Measurements from ENCODE around the gene SIK2. TPM values are rescaled to one million over a fixed set of nuclear protein-coding genes. Genes with fewer than 3 reads are reported as not detected.

The SIK2 gene
- total and polyA plus RNA-seq, 2 experiments from 2014 or later, result 1.5 to 14.2 TPM

- TF ChIP-seq, protein P1, sequence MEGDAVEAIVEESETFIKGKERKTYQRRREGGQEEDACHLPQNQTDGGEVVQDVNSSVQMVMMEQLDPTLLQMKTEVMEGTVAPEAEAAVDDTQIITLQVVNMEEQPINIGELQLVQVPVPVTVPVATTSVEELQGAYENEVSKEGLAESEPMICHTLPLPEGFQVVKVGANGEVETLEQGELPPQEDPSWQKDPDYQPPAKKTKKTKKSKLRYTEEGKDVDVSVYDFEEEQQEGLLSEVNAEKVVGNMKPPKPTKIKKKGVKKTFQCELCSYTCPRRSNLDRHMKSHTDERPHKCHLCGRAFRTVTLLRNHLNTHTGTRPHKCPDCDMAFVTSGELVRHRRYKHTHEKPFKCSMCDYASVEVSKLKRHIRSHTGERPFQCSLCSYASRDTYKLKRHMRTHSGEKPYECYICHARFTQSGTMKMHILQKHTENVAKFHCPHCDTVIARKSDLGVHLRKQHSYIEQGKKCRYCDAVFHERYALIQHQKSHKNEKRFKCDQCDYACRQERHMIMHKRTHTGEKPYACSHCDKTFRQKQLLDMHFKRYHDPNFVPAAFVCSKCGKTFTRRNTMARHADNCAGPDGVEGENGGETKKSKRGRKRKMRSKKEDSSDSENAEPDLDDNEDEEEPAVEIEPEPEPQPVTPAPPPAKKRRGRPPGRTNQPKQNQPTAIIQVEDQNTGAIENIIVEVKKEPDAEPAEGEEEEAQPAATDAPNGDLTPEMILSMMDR (IDR thresholded peaks at IDR 0.05; ENCODE audit: low read depth, low read length), result no peak
- H3K4me1 ChIP-seq (ENCODE audit: low read depth), result no peaks in the 10 kb centered on the region
- no peak overlapping the region for H3K27ac ChIP-seq
- no peaks in the 10 kb centered on the region for H3K27me3 ChIP-seq
- H3K4me3 ChIP-seq, result no peak overlapping the region
- DNase-seq (ENCODE audit: low read depth in 1 of 2, low spot score in 1 of 2), result no peak
- peaks cover 21% of the 10 kb centered on the region for H3K36me3 ChIP-seq
- no peaks in the 10 kb centered on the region for H3K9me3 ChIP-seq (ENCODE audit: low read depth)
These were observed 21.3 kb downstream of the SIK2 start for GRCh38 chr11:111623527-111624030.

DNA sequence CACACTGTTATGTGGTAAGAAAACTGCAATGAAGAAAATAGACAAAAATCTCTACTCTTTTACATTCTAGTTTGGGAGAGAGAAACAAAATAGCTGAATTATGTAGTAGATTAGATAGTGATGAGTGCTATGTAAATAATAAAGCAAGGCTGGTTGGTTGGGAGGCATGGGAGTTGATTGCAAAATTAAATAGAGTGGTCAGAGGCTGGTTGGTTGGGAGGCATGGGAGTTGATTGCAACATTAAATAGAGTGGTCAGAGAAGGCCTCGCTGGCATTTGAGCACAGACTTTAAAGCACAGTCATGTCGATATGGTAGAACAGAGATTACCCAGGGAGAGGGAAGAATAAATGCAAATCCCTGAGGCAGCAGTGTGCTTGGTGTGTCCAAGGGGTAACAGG is 22.4 kb downstream of the SIK2 start:
- peak in 1 of 2 donors; percentile 82 for DNase-seq (ENCODE audit: low read depth in 1 of 2, low spot score in 1 of 2)
- H3K36me3 ChIP-seq, result peaks cover 21% of the 10 kb centered on the region
- H3K27ac ChIP-seq, result no peak overlapping the region
- no peaks in the 10 kb centered on the region for H3K27me3 ChIP-seq
- TF ChIP-seq, protein P1 (IDR thresholded peaks at IDR 0.05; ENCODE audit: low read depth, low read length), result no peak
- H3K4me3 ChIP-seq, result no peak overlapping the region
- no peaks in the 10 kb centered on the region for H3K9me3 ChIP-seq (ENCODE audit: low read depth)
- H3K4me1 ChIP-seq (ENCODE audit: low read depth), result no peaks in the 10 kb centered on the region

- TF ChIP-seq, protein P1 (IDR thresholded peaks at IDR 0.05; ENCODE audit: low read depth, low read length), result no peak
- no peak overlapping the region for H3K4me3 ChIP-seq
- H3K27ac ChIP-seq, result no peak overlapping the region
- DNase-seq (ENCODE audit: low read depth in 1 of 2, low spot score in 1 of 2), result peak in 1 of 2 donors; percentile 28
- H3K27me3 ChIP-seq, result no peaks in the 10 kb centered on the region
- peaks cover under 1% of the 10 kb centered on the region for H3K4me1 ChIP-seq (ENCODE audit: low read depth)
- no peaks in the 10 kb centered on the region for H3K9me3 ChIP-seq (ENCODE audit: low read depth)
- peaks cover 7% of the 10 kb centered on the region for H3K36me3 ChIP-seq
These were observed 25.3 kb downstream of the SIK2 start for GRCh38 chr11:111627591-111627990.

- Histone ChIP-seq H3K4me3 (no peak overlapping the region), H3K27me3 (no peaks in the 10 kb centered on the region), H3K27ac (no peak overlapping the region), H3K9me3 (ENCODE audit: low read depth) (no peaks in the 10 kb centered on the region), H3K4me1 (ENCODE audit: low read depth) (peaks cover 6% of the 10 kb centered on the region), H3K36me3 (peaks cover 7% of the 10 kb centered on the region)
- no peak for DNase-seq (ENCODE audit: low read depth in 1 of 2, low spot score in 1 of 2)
- TF ChIP-seq, protein P1 (IDR thresholded peaks at IDR 0.05; ENCODE audit: low read depth, low read length), result no peak
These were observed 27.2 kb downstream of the SIK2 start for GRCh38 chr11:111629499-111629898.

- Histone ChIP-seq H3K36me3 (peaks cover 7% of the 10 kb centered on the region), H3K4me1 (ENCODE audit: low read depth) (peaks cover 6% of the 10 kb centered on the region), H3K27ac (no peak overlapping the region), H3K4me3 (no peak overlapping the region), H3K9me3 (ENCODE audit: low read depth) (no peaks in the 10 kb centered on the region), H3K27me3 (no peaks in the 10 kb centered on the region)
- DNase-seq (ENCODE audit: low read depth in 1 of 2, low spot score in 1 of 2), result no peak
- TF ChIP-seq, protein P1 (IDR thresholded peaks at IDR 0.05; ENCODE audit: low read depth, low read length), result no peak
These were observed 28.9 kb downstream of the SIK2 start for GRCh38 chr11:111631024-111631665.
